22Rv1 (cell line): Measurements from ENCODE around the gene NUDT2.
"Not testable (repeated sequence)": the region's sequence is repeated elsewhere in the genome, so short reads cannot be mapped to it uniquely, and the experiment has no call there.

ENCODE experiments used
- H3K27ac ChIP-seq: fragments of 450-650 bp; 2 replicates; pipeline ENCODE4 v1.5.1; 2017
- ZFX ChIP-seq: fragments of 450-650 bp; IDR thresholded peaks from 2 replicates; pipeline ENCODE4 v1.6.1; 2017; ENCODE audit warnings: antibody characterized with exemption, borderline replicate concordance
- TF ChIP-seq, protein P1 (sequence below): fragments of 450-650 bp; IDR thresholded peaks from 2 replicates; pipeline ENCODE4 v1.5.1; 2017; ENCODE audit warnings: mild to moderate bottlenecking

The NUDT2 gene

DNA sequence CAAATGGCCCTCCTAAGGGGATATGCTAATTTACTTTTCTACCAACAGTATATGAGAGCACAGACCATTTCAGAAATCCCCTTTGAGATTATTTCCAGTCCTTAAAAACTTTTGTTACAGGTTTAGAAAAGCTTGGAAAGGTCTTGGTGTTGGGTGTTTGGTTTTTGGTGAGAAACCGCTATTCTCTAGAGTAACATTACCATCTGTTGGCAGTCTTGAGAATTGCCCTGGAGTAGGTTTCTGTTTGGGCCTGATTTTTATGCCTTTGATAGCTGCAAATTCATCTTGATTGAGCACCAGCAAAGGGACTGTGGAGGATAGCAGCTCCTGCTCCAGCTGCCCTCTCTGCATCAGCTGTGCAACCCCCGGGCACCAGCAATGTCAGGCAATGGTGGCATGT, 8.0 kb downstream of the NUDT2 start:
- TF ChIP-seq, protein P1, sequence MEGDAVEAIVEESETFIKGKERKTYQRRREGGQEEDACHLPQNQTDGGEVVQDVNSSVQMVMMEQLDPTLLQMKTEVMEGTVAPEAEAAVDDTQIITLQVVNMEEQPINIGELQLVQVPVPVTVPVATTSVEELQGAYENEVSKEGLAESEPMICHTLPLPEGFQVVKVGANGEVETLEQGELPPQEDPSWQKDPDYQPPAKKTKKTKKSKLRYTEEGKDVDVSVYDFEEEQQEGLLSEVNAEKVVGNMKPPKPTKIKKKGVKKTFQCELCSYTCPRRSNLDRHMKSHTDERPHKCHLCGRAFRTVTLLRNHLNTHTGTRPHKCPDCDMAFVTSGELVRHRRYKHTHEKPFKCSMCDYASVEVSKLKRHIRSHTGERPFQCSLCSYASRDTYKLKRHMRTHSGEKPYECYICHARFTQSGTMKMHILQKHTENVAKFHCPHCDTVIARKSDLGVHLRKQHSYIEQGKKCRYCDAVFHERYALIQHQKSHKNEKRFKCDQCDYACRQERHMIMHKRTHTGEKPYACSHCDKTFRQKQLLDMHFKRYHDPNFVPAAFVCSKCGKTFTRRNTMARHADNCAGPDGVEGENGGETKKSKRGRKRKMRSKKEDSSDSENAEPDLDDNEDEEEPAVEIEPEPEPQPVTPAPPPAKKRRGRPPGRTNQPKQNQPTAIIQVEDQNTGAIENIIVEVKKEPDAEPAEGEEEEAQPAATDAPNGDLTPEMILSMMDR: no peak
- no peak for TF ChIP-seq ZFX
- no peak overlapping the region for H3K27ac ChIP-seq

DNA sequence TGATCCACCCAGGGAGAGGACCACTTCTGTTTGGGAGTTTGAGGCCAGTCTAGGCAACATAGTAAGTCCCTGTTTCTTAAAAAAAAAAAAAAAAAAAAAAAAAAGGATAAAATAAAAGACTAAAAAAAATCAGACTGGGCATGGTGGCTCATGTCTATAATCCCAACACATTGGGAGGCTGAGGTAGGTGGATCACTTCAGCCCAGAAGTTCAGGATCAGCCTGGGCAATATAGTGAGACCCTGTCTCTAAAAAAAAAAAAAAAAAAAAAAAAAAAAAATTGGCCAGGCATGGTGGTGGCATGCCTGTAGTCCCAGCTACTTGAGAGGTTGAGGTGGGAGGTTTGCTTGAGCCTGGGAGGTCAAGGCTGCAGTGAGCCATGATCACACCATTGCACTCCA, 8.7 kb downstream of the NUDT2 start:
- H3K27ac ChIP-seq: not testable (repeated sequence)

DNA sequence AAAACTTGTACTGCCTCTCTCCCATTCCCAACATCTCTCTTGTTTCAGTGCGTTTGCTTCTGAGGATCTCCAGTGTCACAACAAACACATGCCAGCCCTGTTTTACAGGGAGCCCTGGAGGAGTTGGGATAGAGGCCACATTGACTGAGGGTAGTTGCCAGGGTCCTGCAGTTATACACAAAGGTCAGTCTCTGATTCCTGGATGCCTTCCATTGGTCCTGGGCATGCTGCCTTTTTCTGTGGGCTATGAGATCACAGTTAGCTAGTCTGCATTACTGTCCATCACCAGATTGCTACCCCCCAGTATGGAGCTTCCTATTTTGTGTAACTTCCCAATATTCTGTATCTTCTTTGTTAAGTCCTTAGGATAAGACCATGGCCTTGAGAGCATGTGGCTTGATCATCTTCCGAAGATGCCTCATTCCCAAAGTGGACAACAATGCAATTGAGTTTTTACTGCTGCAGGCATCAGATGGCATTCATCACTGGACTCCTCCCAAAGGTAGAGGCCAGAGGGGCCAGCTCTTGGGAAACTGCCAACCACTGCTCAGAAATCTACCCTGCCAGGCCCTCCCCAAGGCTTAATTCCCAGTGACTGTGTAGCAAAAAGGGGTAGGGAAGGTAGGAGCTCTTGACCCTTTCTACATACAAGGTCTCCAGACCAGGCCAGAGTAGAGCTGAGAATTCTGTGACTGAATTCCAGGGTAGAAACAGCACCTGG, 9.5 kb downstream of the NUDT2 start:
- no peak overlapping the region for H3K27ac ChIP-seq
- no peak for TF ChIP-seq ZFX
- TF ChIP-seq, protein P1: no peak

DNA sequence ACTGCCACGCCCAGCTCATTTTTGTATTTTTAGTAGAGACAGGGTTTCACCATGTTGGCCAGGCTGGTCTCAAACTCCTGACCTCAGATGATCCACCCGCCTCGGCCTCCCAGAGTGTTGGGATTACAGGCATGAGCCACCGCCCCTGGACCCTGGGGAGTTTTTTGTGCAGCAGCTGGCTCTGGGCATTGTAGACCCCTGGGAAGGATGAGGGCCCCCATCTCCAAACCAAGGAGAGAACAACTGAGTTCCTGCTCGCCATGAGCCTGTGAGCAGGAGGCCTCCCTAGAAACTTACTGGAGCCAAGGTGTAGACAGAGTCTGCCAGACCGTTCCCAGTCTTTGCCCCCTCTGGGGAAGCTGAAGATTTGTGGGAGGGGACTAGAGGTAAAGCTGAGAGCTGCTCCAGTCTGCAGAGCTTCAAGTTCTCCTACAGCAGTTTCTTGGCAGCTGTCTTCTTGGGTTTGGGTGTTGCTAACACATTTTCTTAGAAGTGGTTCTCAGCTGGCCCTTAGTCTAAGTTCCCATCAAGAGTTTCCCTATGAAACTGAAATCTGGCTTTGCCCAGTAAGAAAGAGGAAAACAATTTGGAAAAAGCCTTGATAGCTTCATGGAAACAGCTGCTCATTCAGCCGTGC, 12.4 kb downstream of the NUDT2 start:
- H3K27ac ChIP-seq: no peak overlapping the region
- TF ChIP-seq, protein P1: no peak
- no peak for TF ChIP-seq ZFX

DNA sequence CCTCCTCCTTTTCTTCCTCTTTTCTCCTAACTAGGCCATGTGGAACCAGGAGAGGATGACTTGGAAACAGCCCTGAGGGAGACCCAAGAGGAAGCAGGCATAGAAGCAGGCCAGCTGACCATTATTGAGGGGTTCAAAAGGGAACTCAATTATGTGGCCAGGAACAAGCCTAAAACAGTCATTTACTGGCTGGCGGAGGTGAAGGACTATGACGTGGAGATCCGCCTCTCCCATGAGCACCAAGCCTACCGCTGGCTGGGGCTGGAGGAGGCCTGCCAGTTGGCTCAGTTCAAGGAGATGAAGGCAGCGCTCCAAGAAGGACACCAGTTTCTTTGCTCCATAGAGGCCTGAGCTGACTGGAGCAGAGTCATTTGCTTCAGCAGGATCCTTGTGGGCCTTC, 13.7 kb downstream of the NUDT2 start:
- H3K27ac ChIP-seq: no peak overlapping the region
- TF ChIP-seq, protein P1: no peak
- TF ChIP-seq ZFX: no peak

DNA sequence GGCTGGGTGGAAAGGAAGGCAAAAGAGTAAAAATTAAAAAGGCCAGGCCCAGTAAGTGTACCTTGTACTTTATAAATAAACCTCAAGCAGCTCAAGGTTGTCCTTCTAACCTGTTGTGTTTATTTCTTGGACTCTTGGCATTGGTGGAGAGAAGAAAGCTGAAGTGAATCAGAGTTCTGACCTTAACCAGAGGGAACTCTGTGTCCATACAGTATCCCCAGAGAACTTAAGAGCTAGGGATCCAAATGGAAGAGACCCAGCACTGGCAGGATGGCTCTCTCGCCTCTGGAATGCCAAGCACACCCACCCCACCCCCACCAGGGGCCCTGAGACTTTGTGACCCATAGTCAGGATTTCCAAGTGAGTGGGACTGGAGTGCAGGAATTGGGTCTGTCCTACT, 14.2 kb downstream of the NUDT2 start:
- H3K27ac ChIP-seq: no peak overlapping the region
- TF ChIP-seq, protein P1: no peak

DNA sequence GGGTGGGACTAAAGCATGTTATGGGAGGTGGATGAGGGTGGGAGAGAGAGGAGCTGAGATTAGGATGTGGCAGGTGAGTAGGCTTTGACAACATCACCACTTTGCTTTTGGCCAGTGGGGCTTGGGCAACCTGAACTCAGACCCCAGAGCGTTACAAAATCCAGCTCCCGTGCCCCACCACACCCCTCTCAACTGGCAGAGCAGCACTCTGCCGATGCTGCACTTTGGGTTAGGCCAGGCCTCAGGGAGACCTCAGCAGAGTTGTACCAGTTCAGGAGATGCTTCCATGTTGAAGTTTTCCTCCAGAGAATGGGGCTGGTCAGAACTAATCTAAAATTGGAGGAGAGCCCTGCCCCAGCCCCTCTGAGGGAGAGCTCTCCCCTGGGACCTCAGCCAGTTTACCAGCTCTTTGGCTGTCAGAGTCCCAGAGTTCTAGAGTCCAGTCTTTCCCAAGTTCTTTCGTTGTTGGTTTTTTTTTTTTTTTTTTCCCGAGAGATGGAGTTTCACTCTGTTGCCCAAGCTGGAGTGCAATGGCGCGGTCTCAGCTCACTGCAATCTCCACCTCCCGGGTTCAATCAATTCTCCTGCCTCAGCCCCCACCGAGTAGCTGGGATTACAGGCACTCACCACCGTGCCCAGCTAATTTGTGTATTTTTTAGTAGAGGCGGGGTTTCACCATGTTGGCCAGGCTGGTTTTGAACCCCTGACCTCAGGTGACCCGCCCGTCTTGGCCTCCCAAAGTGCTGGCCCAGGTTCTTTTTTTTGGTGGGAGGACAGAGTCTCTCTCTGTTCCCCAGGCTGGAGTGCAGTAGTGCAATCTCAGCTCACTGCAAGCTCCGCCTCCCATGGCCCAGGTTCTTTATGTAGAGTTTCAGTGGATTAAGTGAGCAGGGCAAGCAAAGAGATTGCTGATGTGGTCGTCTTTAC, 17.8 kb downstream of the NUDT2 start:
- TF ChIP-seq, protein P1: no peak
- TF ChIP-seq ZFX: no peak
- H3K27ac ChIP-seq: no peak overlapping the region
